HuH-7.5 (cell line): ENCODE results near the gene GNG12.

Experiments used
- DNase-seq: peaks from one replicate; pipeline ENCODE4 v3.0.0; 2011; ENCODE audit warnings: low spot score

GNG12 gene

GRCh38 chr1:67814121-67814772, 19.0 kb downstream of the GNG12 start:
- no peak for DNase-seq

GRCh38 chr1:67812226-67812625, 21.0 kb downstream of the GNG12 start:
- no peak for DNase-seq

- no peak for DNase-seq
These were observed 21.5 kb downstream of the GNG12 start for GRCh38 chr1:67811781-67812180.

- DNase-seq: no peak
These were observed 23.4 kb downstream of the GNG12 start for GRCh38 chr1:67809887-67810286.

- no peak for DNase-seq
These were observed 26.0 kb downstream of the GNG12 start for GRCh38 chr1:67807282-67807681.

GRCh38 chr1:67804710-67805109, 28.6 kb downstream of the GNG12 start:
- no peak for DNase-seq

- DNase-seq: no peak
These were observed 29.6 kb downstream of the GNG12 start for GRCh38 chr1:67803380-67804279.

- no peak for DNase-seq
These were observed 30.7 kb downstream of the GNG12 start for GRCh38 chr1:67802565-67802964.

GRCh38 chr1:67801903-67802302, 31.4 kb downstream of the GNG12 start:
- no peak for DNase-seq

- DNase-seq: no peak
These were observed 37.9 kb downstream of the GNG12 start for GRCh38 chr1:67795179-67795912.

GRCh38 chr1:67793562-67793961, 39.7 kb downstream of the GNG12 start:
- no peak for DNase-seq

GRCh38 chr1:67792741-67793458, 40.4 kb downstream of the GNG12 start:
- no peak for DNase-seq

GRCh38 chr1:67792103-67792502, 41.2 kb downstream of the GNG12 start:
- DNase-seq: no peak

- DNase-seq: no peak
These were observed 41.6 kb downstream of the GNG12 start for GRCh38 chr1:67791686-67792085.

GRCh38 chr1:67791261-67791660, 42.0 kb downstream of the GNG12 start:
- no peak for DNase-seq

- no peak for DNase-seq
These were observed 43.0 kb downstream of the GNG12 start for GRCh38 chr1:67790201-67790692.

- DNase-seq: no peak
These were observed 43.7 kb downstream of the GNG12 start for GRCh38 chr1:67789551-67789950.

- DNase-seq: no peak
These were observed 44.4 kb downstream of the GNG12 start for GRCh38 chr1:67788904-67789303.

GRCh38 chr1:67788238-67788790, 45.0 kb downstream of the GNG12 start:
- no peak for DNase-seq

GRCh38 chr1:67787746-67788145, 45.5 kb downstream of the GNG12 start:
- no peak for DNase-seq
